ENCODE measurements around the gene EFNA5. TPM values are rescaled to one million over a fixed set of nuclear protein-coding genes. Genes with fewer than 3 reads are reported as not detected.

Gene EFNA5
- total and polyA plus RNA-seq, 10 of the 15 experiments (the other 5 are each of a cell fraction or from before 2014, with no cell fraction given) = 0.19 to 12.6 (median 3.9) TPM

DNA sequence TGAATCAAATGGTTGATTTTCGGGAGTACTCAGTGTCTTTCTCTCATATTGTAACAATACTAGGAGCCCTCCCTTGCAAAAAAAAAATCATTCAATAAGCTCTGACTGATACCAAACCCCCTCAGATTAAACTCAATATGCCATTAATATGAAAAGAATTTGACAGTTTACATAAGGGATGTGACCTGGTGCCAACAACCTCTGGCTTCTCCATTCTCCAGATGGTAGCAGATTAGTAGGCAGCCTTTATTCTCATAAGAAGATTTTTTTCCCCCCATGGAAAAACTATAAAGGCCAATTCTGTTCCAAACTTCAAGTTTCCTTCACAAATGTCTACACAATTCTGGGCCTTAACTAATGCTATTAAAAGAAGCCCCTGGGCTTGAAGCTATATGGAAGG lies 96.5 kb downstream of the EFNA5 start:
- ChIA-PET POLR2A (interaction anchor here (0.6 kb wide), 1 partner anchor 147 kb away, joined by 3 read pairs; no protein-coding TSS in a partner anchor), RAD21 (ENCODE audit: unreplicated experiment) (interaction anchor here (0.9 to 4.2 kb wide), 4 partner anchors 118 to 469 kb away, joined by 3 to 44 read pairs (median 16); no protein-coding TSS in a partner anchor), CTCF (interaction anchor here (0.7 to 3.6 kb wide), 7 partner anchors 29 to 467 kb away, joined by 3 to 30 read pairs (median 3); no protein-coding TSS in a partner anchor), SMC1A (ENCODE audit: uncharacterized antibody, unreplicated experiment) (interaction anchor here (0.9 to 9.7 kb wide), 12 partner anchors 8 to 311 kb away, joined by 3 to 106 read pairs (median 6); no protein-coding TSS in a partner anchor)
- H3K79me2 ChIP-seq (ENCODE audit: control insufficient read depth, insufficient read depth, low read length) = peaks cover 38% of the 10 kb centered on the region
- no peak overlapping the region for H2AFZ ChIP-seq (ENCODE audit: control insufficient read depth, low read depth, low read length)
- no peaks in the 10 kb centered on the region for H4K20me1 ChIP-seq (ENCODE audit: control insufficient read depth, insufficient read depth)
- TF ChIP-seq, protein P1, sequence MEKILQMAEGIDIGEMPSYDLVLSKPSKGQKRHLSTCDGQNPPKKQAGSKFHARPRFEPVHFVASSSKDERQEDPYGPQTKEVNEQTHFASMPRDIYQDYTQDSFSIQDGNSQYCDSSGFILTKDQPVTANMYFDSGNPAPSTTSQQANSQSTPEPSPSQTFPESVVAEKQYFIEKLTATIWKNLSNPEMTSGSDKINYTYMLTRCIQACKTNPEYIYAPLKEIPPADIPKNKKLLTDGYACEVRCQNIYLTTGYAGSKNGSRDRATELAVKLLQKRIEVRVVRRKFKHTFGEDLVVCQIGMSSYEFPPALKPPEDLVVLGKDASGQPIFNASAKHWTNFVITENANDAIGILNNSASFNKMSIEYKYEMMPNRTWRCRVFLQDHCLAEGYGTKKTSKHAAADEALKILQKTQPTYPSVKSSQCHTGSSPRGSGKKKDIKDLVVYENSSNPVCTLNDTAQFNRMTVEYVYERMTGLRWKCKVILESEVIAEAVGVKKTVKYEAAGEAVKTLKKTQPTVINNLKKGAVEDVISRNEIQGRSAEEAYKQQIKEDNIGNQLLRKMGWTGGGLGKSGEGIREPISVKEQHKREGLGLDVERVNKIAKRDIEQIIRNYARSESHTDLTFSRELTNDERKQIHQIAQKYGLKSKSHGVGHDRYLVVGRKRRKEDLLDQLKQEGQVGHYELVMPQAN (conservative IDR thresholded peaks at IDR 0.05) = no peak
- no peak for TF ChIP-seq SIN3A (IDR thresholded peaks at IDR 0.05; ENCODE audit: low read depth, low read length)
- TF ChIP-seq, protein P2, sequence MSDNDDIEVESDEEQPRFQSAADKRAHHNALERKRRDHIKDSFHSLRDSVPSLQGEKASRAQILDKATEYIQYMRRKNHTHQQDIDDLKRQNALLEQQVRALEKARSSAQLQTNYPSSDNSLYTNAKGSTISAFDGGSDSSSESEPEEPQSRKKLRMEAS (IDR thresholded peaks at IDR 0.05; ENCODE audit: low read depth, low read length) = no peak
- TF ChIP-seq ATF7 (IDR thresholded peaks at IDR 0.05; ENCODE audit: low read depth) = no peak
- H3K9me3 ChIP-seq (replicated peaks; ENCODE audit: control insufficient read depth, insufficient read depth, low read length) = no peaks in the 10 kb centered on the region
- intact Hi-C loops (cut with micrococcal nuclease; ENCODE audit: unreplicated experiment) (loop anchor here (5.0 to 10.0 kb wide), 3 partner anchors 272 to 771 kb away; no protein-coding TSS in a partner anchor), in situ Hi-C loops (cut with MboI) (no loop called here)
- no peak overlapping the region for H3K4me3 ChIP-seq
- FAIRE-seq (no peak), ATAC-seq (no peak), DNase-seq (ENCODE audit: low read depth, low spot score) (no peak)
- H3K36me3 ChIP-seq (ENCODE audit: control insufficient read depth in 2 of 2, insufficient read depth in 2 of 2, low read length in 1 of 2) = no peaks in the 10 kb centered on the region
- no peak overlapping the region for H3K27ac ChIP-seq (ENCODE audit: control insufficient read depth, insufficient read depth)
- peaks cover 22% of the 10 kb centered on the region for H3K4me1 ChIP-seq (ENCODE audit: control insufficient read depth, insufficient read depth, low read length)
- 100% methylated on average over 1 of the region's 1 CpG for WGBS (ENCODE audit: insufficient coverage, insufficient replicate concordance, low lambda C conversion rate, missing lambda C conversion rate)
- H3K27me3 ChIP-seq (replicated peaks in 1 of 2; ENCODE audit: control insufficient read depth in 2 of 2, insufficient read depth in 2 of 2, low read length in 1 of 2) = no peaks in the 10 kb centered on the region
- no peak overlapping the region for H3K4me2 ChIP-seq (ENCODE audit: control insufficient read depth, insufficient read depth)
- BruUV-seq (replicated peaks) = no TSS peak
- no peak overlapping the region for H3K9ac ChIP-seq (ENCODE audit: control insufficient read depth, insufficient read depth, low read length)
